HG03378 (cell line): ENCODE data around the gene MRM2.

Experiments used
- ATAC-seq: cut with Tn5 transposase; IDR thresholded peaks from one replicate; pipeline ENCODE4 v1.9.1; 2021; ENCODE audit warnings: mild to moderate bottlenecking, moderate library complexity; ENCODE audit not compliant: unreplicated experiment

Gene MRM2

DNA sequence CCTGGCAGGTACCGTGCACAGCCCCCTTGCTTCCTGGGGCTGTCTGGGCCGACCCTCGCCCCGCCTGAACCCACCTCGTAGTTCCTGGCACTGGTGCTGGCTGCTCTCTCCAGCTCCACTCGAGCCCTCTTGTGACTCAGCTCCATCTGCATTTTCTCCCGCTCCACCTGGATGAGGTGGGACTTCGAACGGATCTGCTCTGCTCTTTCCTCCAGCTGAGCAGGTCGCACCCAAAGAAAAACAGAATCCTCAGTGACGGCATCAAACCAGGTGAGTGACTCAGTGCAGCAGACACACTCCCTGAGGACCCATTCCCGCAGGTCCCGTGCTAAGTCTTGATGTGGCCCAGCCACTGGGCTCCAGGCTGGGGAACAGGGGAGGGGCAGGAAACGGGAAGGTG lies 16.7 kb downstream of the MRM2 start:
- no peak for ATAC-seq

DNA sequence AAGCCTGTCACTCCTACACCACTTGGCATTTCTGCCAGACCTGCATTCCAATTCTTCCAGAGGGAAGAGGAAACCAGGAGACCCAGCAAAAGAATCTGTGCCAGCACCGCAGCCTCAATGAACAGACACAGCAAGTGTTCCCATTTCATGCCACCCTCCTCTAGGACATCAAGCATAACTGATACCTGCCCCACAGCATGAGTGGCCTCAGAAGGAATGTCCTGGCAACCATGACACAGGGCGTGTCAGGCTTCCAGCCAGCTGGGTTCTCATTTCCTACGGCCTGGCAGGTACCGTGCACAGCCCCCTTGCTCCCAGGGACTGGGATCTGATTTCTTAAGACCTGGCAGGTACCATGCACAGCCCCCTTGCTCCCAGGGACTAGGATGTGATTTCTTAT lies 17.1 kb downstream of the MRM2 start:
- ATAC-seq, result no peak

DNA sequence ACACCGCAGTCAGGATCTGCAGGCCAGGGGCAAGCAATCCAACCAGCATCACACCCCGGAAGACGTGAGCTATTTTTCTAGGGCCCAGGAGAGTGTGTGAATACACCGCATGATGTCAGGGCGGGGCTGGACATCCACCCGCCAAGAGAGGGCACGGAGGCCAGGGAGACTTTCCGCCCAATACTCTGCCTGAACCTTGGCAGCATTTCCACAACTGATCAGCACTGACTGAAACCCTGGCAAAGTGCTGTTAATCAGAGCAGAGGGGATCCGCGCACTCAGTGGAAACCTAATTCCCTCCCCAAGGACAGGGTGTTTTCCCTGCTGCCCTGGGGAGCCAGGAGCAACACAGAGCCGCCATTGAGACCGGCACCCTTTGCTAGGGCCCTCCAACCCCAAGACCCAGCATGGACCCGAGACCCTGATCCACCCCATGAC lies 17.5 kb downstream of the MRM2 start:
- ATAC-seq, result no peak

DNA sequence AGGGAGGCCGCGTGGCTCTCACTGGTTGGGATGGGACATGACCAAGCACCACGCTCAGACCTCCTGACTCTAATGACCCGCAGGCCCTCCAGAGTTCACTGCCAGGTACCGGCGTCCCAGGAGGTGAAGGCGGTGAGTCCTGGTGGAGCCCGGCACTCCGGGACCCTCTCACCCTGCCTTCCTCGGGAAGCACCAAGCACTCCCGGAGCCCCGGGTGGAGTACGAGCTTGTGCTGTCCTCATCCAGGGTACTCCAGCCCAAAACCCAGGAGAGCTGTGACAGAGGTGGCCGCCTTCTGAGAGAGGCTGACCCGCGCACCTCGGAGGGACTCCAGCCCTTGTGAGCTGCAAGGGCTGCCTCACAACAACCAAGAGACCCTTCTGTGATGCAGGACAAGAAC lies 18.7 kb downstream of the MRM2 start:
- ATAC-seq, result no peak

DNA sequence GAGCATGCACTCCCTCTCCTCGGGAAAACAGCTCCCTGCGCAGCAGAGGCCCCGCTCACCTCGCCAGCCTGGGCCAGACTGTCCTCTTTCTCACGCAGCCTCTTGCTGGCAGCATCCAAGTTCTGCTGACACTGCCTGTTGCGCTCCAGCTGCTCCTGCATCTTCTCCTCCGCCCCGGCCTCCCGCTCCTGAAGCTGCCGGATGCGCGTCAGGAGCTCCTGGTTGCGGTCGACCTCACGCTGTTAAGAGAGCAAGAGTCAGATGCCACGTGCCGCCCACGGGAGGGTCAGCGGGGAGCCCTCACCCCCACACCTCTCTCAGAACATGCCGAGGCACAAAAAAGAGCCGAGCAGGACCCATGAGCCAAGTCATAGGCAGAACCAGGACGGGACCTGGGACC lies 19.5 kb downstream of the MRM2 start:
- ATAC-seq, result no peak

DNA sequence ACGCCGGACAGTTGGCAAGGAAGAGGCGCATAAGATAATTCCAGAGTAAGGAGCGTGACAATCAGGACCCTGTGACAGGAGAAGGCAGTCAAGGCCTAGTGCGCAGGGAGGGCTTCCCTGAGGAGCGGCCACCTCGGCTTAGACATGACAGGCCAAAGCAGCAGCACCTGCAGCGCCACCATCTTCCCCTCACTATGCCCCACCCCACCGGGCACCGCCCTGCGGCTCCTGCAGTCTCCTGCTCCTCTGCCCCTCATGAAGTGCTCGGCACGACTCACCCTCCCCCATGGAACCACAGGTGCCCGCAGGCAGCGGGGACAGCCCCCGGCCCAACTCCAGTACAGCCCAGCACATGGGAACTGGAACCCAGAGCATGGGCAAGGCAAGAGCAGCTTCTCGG lies 21.1 kb downstream of the MRM2 start:
- ATAC-seq, result no peak

DNA sequence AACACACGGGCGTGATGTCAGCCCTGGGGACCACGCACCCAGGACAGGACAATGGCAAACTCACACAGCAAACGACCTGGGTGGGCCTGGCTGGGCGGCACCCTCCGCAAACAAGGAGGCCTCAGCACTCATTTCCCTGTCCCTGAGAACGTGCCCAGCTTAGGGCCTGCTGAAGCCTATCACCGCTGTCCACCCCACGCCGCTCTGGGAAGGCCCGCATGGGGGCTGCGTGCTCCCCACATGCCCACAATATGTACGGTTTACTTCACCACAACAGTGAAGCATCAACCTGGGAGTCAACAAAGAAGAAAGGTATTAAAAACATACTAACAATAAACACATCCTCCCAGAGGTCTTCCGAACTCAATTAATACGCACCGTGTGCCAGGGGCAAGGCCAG lies 21.5 kb downstream of the MRM2 start:
- no peak for ATAC-seq

DNA sequence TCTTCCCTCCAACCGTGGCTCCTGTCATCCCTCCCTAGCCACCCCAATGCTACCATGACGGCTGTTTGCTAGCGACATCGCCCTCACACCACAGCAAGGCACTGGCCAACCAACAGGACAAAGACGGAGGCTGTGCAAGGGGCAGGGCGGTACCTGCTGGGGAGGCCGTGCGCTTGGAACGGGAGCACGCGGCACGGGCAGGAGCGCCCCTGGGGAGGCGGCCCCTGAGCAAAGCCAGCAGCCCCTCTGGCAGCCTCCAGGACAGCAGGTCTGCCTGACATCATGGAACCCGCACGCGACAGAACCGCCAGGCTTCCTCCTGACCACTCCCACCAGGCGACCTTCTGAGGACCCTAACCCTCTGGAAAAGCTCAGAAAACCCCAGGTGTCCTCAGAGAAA lies 22.0 kb downstream of the MRM2 start:
- ATAC-seq, result no peak

DNA sequence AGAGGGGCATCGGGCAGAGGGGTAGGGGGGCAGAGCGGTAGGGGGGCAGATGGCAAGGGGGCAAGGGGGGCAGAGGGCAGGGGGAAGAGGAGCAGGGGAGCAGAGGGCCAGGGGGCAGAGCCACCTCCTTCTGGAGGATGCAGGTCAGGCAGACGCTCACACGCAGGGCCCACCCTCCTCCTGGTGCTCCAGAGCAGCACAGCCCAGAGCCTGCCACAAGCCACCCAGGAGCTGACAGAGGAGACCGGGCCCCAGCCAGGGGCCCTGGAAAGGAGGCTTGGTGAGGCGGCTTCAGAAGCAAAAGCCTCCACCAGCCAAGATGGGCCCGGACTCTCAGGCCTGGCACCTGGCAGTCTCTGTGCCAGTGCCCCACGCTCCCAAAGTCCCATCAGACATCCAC lies 22.4 kb downstream of the MRM2 start:
- ATAC-seq, result no peak

DNA sequence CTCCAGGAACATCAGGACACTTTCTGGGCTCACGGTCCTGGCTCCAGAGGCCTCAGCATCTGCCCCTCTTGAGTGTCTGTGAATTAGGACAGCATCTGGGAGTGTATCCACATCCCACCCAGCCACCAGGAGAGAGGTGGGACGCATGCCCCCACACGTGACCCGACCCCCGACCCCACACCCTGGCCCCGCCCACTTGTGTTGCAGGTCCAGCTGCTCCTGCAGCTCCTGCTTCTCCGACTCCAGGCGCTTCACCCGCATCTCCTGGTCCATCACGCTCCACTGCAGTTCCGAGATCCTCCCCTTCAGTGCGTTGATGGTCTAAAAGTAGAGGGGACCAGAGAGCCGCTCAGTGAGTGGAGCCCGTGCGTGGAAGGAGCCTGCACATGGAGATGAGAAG lies 22.9 kb downstream of the MRM2 start:
- ATAC-seq, result no peak

DNA sequence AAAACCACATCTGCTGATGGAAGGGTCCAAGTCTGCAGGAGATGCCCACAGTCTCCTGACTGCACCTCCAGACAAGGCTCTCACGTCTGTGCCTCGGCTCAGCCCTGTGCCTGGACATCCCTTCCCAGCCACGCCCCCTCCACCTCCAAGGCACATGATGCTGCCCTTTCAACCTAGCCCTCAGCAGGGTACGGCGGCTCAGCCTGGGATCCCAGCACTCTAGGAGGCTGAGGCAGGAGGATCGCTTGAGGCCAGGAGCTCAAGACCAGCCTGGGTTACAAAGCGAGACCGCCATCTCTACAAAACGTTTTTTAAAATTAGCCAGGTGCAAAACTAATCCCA lies 23.6 kb downstream of the MRM2 start:
- ATAC-seq, result no peak

DNA sequence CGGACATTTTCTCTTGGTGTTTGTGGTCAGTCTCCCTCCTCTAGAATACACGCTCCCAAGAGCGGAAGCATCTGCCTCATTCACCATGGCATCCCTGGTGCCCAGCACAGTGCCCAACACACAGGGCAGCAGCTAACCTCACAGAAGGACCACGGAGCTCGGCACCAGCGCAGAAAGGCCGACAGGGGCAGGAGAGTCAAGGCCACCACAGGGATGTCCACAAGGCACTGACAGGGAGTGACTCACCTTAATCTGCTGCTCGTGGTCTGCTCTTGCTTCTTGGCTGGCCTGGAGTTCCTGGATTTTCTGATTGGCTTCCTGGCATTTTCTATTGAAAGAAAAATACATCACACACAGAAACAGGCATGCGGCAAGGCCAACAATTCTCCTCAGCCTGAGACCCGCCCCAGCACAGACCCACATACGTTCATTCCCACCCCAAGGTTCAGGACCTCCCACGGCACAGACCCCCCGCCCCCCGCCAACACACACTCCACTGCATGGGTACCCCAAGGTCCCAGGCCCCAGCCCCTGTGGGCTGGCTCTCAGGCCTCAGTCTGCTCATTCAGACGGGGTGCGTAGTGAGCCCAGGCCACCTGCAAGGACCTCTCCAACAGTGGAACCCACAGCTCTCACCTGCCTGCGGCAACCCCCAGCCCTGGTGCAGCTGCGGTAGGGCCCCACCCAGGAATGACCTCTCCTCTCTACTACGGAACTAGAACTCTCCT lies 24.1 kb downstream of the MRM2 start:
- no peak for ATAC-seq

DNA sequence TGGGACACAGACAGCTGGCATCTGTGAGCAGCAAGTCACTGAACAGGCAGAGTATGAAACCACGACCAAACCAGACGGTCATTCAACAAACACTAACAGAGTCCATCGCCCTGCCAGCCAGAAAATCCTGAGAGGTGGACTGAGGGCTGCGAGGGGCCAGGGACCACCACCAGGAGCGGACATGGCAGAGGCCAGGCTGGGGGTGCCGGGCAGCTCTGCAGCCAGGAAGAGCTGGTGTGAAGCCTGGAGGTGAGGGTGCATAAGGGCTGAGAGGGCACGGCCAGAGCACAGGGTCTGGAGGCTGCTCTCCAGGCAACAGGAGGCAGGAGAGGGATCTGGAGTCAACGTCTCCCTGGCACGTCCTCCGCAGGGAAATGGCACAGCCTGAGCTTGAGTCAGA lies 24.8 kb downstream of the MRM2 start:
- no peak for ATAC-seq

DNA sequence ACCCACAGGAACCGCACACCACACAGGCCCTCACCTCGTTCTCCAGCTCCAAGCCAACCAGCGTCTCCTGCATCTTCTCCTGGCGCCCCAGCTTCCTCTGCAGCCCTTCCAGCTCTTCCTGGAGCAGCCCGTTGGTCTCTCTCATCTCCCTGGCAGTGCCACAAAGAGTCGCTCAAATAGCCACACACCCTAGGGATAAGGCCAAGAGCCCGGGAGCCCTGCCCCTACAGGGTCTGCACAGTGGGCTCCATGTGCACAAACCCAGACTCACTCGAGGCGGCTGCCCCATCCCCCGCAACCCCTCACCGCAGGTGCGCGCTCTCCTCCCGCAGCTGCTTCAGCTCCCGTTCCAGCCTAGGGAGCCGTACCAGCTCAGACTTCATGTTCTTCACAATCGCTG lies 26.2 kb downstream of the MRM2 start:
- no peak for ATAC-seq

DNA sequence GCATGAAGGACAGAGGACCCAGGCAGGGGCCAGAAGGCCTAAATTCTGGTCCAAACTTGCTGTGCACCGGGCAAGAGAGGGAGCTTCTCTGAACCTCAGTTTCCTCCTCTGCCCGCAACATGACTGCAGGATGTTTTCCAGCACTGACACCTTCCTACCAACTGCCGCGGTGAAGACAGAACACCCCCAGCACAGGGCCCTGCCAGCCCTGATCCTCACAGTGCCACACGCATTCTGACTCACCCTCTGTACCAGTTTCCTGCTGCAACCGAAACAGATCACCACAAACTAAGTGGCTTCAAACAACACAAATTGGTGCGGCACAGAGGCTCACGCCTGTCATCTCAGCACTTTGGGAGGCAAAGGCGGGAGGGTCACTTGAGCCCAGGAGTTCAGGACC lies 27.4 kb downstream of the MRM2 start:
- no peak for ATAC-seq

DNA sequence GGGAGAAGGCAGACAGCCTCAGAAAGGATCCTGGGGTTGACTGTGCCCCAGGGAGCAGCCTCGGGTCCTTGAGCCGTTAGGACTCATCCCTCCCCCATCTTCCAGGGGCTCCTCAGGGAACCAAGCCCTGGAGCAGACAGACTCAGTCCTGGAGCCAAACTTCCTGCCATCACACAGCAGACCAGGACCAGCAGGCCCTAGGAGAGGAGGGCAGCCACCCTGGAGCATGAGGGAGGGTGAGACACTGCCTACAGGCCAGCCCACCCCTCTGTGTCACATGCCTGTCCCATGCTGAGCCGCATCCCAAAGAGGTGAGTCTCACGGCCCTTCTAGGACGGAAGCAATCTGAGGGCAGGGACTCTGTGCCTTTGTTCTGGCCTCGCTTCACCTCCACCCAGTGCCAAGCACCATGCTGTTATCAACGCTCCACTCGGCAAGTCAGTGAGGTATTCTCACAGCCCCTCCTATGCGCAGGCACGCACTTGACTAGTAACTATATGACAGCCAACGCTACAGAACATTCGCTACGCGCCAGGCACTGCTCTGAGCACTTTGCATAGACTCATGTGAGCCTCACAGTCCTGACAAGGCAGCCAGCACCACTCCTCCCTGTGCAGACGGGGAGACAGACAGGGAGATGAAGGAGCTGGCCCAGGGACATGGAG lies 28.3 kb downstream of the MRM2 start:
- no peak for ATAC-seq

DNA sequence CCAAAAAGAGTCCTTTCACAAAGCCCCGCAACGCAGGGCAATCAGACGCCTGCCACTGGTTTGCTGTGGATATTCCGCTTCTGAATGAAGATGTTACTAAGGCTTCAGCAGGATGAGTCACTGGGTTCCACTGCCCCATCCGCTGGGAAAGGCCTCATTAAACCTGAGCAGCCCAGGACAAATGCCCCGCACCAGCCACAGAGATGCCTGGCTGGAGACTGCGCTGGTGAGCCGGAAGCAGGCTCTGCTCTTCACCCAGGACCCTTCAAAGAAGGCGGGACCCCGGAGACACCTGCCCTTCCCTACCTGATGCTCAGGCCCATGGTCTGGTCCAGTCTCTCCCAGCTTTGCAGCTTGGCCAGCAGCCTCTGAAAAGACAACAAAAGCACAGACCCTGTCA lies 29.1 kb downstream of the MRM2 start:
- ATAC-seq, result no peak

DNA sequence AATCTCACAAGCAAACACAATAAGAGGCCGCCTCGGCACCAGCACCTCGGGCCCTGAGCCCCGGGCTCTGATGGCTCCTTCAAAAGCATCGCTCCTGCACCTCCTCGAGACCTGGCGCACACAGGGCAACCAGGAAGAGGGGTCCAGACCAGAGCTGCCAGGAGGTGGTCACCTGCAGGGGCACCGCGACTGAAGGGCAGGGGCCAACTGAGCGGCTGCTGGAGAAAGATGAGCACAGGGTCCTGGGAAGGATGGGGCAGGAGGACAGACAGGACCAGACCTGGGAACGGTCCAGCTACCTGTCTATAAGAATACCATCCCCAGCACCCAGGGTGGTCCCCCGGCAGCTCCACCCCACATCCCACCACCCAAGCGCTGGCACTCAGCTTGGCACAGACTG lies 30.1 kb downstream of the MRM2 start:
- no peak for ATAC-seq

DNA sequence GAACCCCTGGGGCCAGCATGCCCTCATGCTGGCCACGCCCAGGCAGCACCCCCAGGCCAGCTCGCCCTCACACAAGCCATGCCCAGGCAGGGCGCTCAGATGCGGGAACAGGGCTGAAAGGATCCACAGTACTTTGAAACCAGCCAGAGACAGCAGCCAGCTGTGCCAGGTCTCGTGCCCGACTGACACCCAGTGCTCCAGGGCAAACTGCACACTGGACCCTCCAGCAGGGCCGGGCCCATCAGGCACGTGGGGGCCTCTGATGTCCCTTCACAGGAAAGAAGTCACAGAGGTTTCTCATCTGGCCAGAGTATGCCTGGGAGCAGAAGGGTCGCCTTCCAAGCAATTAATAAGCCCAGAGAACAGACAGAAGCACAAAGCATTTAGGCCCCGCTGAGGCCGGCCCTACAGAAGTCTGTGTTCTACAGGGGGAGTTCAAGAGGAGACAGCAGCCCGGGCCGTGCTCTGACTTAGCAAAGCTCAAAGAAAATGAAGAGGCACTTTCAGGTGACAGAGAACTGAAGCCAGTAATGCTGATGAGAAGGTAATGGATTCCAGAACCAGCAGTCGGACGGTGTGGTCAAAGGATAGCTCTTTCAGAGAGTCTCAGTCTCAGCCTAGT lies 30.6 kb downstream of the MRM2 start:
- ATAC-seq, result no peak

DNA sequence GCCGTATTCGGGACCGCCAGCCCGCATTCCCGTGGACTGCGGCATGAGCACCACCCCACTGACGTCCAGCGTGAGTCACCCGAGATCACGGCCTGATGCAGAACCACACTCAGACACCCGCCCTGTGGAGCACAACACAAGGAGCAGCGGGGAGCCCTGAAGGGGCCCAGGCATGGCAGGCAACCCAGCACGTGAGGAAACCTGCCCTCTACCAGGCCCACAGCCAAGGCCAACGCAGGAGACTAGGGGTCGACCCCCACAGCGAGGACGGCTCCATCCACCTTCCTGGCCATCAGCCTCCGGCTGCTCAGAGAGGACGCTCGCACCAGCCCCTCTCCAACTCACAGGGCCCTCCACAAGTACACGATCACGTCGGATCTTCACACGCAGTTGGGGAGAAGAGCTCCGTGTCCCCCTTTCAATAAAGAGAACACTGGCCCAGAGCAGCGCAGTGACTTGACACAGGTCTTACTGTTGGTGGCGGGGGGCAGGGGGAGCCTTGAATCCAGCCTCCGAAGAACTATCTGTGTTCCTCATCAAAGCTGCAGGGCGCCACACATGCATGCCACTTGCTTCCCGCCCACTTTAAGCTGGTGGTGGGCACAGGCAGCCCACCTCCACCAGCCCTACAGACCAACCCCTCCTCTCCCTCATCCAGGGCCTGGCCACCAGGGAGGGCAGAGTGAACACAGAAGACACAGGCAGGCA lies 31.3 kb downstream of the MRM2 start:
- ATAC-seq, result no peak

DNA sequence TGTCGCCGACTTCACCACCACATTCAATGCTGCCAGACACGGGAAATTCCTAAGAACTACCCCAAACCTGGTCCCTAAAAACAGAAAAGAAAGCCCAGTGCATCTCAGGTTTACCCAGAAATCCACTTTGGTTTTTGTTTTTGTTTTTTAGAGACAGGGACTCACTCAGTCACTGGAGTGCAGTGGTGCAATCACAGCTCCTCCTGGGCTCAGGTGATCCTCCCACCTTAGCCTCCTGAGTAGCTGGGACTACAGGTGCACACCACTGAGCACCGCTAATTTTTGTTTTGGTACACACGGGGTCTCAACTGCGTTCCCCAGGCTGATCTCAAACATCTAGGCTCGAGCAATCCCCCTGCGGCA lies 32.1 kb downstream of the MRM2 start:
- ATAC-seq, result no peak
